HUES48 (cell line): Measurements from ENCODE around the gene DCC.

Experiments used
- H3K27ac ChIP-seq: one replicate; pipeline ENCODE4 v1.7.0; 2013; ENCODE audit warnings: low read depth, low read length, inconsistent platforms
- H3K27me3 ChIP-seq: 2 replicates; pipeline ENCODE4 v1.6.1; 2013; ENCODE audit warnings: mild to moderate bottlenecking, low read length; ENCODE audit not compliant: control insufficient read depth, insufficient read depth
- H3K36me3 ChIP-seq: 2 replicates; pipeline ENCODE4 v1.6.1; 2013; ENCODE audit warnings: low read length; ENCODE audit not compliant: control insufficient read depth, insufficient read depth
- H3K4me1 ChIP-seq: 2 replicates; pipeline ENCODE4 v1.6.1; 2013; ENCODE audit warnings: mild to moderate bottlenecking, low read length; ENCODE audit not compliant: control insufficient read depth, insufficient read depth
- H3K4me3 ChIP-seq: 2 replicates; pipeline ENCODE4 v1.5.1; 2013; ENCODE audit warnings: mild to moderate bottlenecking, low read depth, low read length
- H3K9ac ChIP-seq: 2 replicates; pipeline ENCODE4 v1.6.1; 2013; ENCODE audit warnings: mild to moderate bottlenecking, low read depth, low read length, moderate library complexity
- H3K9me3 ChIP-seq: 2 replicates; pipeline ENCODE4 v1.6.1; 2013; ENCODE audit warnings: low read length; ENCODE audit not compliant: control insufficient read depth, insufficient read depth

DCC gene

DNA sequence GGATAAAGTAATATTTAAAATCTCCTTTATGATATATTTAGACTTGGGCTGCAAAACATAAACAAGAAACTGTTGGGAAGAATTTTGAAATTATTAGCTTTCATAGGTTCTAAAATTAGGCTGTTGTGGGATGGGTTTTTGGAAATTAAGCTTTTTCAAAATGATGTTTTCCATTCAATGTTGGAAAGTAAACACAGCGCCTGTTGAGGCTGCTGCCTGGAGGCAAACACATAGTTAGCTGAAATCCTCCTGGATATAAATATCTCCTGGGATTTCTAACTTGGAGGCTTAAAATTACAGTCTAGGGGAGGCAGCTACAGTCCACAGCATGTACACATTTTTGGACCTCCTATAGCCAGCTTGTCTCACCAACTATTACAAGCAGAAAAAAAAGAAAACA is 197.3 kb downstream of the DCC start:
- H3K27ac ChIP-seq, result no peak overlapping the region
- H3K4me1 ChIP-seq, result peaks cover 3% of the 10 kb centered on the region; the same call in 1 of the 2 replicates
- no peaks in the 10 kb centered on the region for H3K9me3 ChIP-seq
- H3K9ac ChIP-seq, result no peak overlapping the region
- no peaks in the 10 kb centered on the region for H3K27me3 ChIP-seq
- H3K36me3 ChIP-seq, result no peaks in the 10 kb centered on the region
- H3K4me3 ChIP-seq, result no peak overlapping the region

DNA sequence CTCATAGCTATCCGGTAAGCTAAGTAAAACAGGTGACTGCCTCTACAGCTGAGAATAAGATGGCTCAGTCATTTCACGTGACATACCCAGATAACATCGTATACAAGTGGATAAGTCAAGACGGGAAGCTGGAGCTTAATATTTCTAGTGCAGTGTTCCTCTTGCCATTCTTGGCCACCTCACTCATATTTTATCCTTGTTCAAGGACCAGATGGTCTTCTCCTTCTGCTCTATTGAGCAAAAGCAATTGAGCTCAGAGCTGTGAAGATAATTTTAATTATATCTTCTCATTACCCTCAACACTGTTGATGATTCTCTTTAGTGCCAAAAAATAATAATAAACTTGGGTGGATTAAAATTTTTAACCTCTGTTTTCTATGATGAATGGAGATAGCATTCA is 201.1 kb downstream of the DCC start:
- Histone ChIP-seq H3K9ac (no peak overlapping the region), H3K36me3 (no peaks in the 10 kb centered on the region), H3K27ac (no peak overlapping the region), H3K27me3 (no peaks in the 10 kb centered on the region), H3K4me3 (no peak overlapping the region), H3K9me3 (no peaks in the 10 kb centered on the region), H3K4me1 (peaks cover 3% of the 10 kb centered on the region; the same call in 1 of the 2 replicates)

DNA sequence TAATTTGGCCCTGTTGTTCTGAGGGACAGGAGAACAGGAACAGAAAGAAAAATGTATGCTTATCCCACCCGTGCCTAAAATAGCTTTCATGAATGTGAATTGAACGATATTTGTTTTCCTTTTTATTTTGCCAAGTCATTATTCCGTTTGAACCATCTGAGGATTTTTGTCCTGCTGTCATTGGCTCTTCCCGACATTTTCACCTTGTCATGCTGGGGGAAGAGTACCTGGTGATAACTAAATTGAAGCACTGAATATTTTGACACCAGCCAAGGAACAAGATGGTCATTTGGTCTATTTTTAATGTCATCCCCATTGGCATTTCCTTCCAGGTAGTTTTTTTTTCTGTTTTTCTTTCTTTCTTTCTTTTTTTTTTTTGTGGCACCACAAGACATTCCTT is 204.1 kb downstream of the DCC start:
- Histone ChIP-seq H3K4me1 (no peaks in the 10 kb centered on the region), H3K9ac (no peak overlapping the region)

DNA sequence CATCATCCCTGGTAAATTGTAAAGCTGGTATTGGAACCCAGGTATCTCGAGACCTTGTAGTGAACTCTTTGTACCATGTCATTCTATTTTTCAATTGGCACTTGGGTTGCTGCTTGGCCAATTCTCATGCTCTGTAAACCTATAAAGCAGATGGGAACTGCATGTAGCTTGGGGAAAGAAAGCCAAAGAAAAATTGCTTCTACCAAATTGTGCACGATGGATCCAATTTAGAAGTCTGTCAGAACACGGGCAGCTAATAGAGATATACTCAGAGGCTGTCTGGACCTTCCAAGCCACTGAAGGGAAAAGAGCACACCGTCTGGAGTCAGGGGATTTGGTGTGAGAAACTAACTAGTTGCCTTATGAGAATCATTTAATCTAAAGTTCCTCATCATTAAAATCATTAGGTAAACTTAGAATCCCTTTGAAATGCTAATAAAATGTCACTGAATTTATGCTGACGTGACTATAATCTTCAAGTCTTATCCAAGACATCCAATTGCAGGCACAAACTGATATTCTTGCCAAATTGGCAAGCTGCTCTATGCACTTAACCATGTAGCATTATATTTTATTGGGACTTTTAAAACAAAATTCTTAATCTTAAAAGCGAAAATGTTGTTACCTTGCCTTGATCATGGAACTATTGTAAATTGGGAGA is 206.8 kb downstream of the DCC start:
- Histone ChIP-seq H3K27ac (no peak overlapping the region), H3K36me3 (no peaks in the 10 kb centered on the region), H3K4me3 (no peak overlapping the region), H3K27me3 (no peaks in the 10 kb centered on the region), H3K9ac (no peak overlapping the region), H3K4me1 (no peaks in the 10 kb centered on the region), H3K9me3 (no peaks in the 10 kb centered on the region)

More for the DNA sequence above, 204.1 kb downstream of the DCC start:
- no peak overlapping the region for H3K4me3 ChIP-seq
- no peak overlapping the region for H3K27ac ChIP-seq
- H3K36me3 ChIP-seq, result no peaks in the 10 kb centered on the region
- no peaks in the 10 kb centered on the region for H3K27me3 ChIP-seq
- no peaks in the 10 kb centered on the region for H3K9me3 ChIP-seq

DNA sequence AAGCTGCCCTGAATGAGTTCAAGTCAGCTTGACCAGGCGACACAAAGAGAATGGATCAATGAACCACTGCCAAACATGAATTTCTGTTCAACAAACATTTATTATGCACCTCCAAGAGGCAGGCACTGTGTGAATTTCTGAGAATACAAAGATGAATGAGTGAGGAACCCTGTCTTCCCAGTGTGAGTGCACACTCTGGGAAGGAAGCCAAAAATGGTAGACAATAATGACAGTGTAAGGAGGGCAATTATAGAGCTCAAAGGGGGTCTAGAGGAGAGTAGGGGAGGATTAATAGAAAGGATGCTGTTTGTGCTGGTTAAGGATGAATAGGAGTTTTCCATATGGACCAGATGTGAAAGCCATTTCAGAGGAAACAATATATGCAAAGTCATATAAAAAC is 213.4 kb downstream of the DCC start:
- Histone ChIP-seq H3K9ac (no peak overlapping the region), H3K4me3 (no peak overlapping the region), H3K27me3 (no peaks in the 10 kb centered on the region), H3K9me3 (no peaks in the 10 kb centered on the region), H3K4me1 (no peaks in the 10 kb centered on the region), H3K27ac (no peak overlapping the region), H3K36me3 (no peaks in the 10 kb centered on the region)

DNA sequence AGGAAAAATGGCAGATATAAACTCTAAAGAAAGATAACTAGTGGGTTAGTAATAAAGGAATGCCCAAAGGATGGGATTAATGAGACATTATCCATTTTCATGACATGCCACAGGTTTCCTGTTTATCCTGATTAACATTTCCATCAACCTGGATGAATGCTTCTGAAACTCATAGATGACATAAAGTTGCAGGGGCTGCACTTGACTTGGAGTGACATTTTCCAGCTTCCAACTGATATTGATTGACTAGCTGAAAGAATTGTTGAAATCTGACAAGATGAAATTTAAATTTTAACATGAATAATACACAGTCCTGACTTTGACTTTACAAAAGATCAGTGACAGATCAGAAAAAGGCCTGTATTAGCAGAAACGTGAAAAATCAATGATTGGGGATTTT is 214.2 kb downstream of the DCC start:
- Histone ChIP-seq H3K9me3 (no peaks in the 10 kb centered on the region), H3K4me3 (no peak overlapping the region), H3K27me3 (no peaks in the 10 kb centered on the region), H3K9ac (no peak overlapping the region), H3K27ac (no peak overlapping the region), H3K4me1 (no peaks in the 10 kb centered on the region), H3K36me3 (no peaks in the 10 kb centered on the region)

DNA sequence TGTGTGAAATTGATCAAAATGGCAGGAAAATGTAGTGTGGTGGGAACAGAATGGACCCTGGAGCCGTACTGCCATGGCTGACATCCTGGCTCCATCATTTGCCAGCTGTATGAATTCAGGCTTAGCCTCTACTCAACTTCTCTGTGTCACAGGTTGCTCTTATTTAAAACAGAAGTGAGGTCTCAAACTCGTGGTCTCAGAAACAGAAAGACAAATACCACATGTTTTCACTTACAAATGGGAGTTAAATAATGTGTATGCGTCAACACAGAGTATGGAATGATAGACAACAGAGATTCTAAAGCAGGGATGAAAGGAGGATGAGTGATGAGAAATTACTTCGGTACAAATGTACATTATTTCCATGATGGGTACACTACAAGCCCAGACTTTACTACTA is 227.4 kb downstream of the DCC start:
- Histone ChIP-seq H3K4me1 (no peaks in the 10 kb centered on the region), H3K4me3 (no peak overlapping the region), H3K27me3 (no peaks in the 10 kb centered on the region), H3K36me3 (no peaks in the 10 kb centered on the region), H3K9ac (no peak overlapping the region), H3K27ac (no peak overlapping the region), H3K9me3 (no peaks in the 10 kb centered on the region)

DNA sequence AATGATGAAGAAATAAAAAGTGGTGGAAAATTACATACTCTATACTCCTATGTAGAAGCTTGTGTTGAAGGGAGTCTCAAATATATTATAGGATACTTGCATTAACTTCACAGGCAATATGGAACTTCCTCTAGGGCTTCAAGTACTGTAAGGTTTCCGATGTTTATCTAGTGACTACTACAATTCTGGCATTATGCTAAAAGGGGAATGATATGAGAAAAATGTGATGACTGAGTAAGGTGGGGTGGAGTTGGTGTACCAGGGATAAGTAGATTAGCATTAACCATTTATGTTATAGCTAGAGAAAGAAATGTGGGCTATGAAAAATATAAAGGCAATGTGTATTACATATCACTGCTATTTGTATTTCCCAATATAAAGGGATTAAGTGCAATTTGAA is 229.5 kb downstream of the DCC start:
- Histone ChIP-seq H3K9ac (no peak overlapping the region), H3K9me3 (no peaks in the 10 kb centered on the region), H3K27ac (no peak overlapping the region), H3K4me1 (no peaks in the 10 kb centered on the region), H3K36me3 (no peaks in the 10 kb centered on the region), H3K27me3 (no peaks in the 10 kb centered on the region), H3K4me3 (no peak overlapping the region)

DNA sequence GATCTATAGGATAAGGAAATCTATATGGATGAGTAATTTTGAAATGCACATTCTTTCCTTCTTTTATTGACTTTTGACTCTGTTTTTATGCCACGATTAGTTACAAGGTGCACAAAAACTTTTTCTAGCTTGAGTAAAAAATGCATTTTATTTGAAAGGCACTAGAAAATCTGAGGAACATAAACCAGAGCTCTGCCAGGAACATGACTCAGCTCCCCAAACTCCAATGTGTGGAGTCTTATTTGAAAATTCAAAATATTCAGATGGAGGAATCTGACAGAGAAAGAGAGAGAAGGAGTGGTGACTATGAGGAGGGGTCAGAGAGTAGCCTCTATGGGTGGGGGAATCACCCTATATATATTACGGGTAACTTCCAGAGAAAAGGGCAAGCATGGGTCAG is 231.0 kb downstream of the DCC start:
- no peak overlapping the region for H3K27ac ChIP-seq
- no peaks in the 10 kb centered on the region for H3K36me3 ChIP-seq
- H3K9me3 ChIP-seq, result no peaks in the 10 kb centered on the region
- H3K4me3 ChIP-seq, result no peak overlapping the region
- no peak overlapping the region for H3K9ac ChIP-seq
- H3K27me3 ChIP-seq, result no peaks in the 10 kb centered on the region
- no peaks in the 10 kb centered on the region for H3K4me1 ChIP-seq

DNA sequence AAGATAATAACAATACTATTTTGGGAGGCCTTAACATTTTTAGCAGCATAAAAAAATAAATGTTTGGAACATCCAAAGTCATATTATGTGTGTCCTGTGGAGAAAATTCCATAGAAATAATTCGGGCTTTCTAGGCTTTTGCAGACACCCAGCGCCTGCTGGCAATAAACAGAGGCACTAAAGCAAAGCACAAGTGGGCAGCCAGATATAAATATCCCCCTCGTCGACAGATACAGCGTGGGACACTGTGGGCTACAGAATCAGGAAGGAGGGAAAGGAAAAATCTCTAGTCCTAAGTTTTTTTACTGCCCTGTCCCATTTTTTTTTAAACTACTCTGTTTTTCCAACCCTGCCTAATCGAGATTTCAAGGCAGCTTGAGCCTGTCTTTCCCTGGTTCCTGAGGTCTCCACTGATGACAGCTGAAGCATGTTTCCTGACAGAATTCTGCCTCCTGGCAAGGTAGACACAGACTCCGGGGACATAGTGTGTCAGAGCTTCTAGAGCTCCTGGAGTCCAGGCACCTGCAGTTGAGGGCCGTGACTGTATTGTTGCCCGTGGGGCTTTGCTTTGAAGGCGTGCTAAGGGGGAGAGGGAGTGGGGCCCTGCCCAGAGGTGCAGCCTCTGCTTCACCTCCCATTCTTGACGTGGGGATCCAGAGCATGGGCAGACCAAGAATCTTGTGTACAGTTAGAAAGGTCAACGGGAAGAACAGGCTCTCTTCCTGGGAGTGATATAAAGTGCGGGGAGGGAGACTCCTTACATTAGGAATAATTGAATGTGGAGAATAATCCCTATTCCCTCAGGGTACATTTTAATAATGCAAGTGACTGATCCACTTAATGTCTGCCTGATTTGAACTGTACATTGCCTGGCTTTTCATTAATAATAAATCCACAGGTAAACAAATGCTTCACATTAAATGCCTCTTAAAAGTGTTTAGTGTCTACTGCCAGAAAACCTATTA is 232.3 kb downstream of the DCC start:
- Histone ChIP-seq H3K36me3 (no peaks in the 10 kb centered on the region), H3K4me1 (no peaks in the 10 kb centered on the region), H3K27ac (no peak overlapping the region), H3K4me3 (no peak overlapping the region), H3K27me3 (no peaks in the 10 kb centered on the region), H3K9me3 (no peaks in the 10 kb centered on the region), H3K9ac (no peak overlapping the region)

DNA sequence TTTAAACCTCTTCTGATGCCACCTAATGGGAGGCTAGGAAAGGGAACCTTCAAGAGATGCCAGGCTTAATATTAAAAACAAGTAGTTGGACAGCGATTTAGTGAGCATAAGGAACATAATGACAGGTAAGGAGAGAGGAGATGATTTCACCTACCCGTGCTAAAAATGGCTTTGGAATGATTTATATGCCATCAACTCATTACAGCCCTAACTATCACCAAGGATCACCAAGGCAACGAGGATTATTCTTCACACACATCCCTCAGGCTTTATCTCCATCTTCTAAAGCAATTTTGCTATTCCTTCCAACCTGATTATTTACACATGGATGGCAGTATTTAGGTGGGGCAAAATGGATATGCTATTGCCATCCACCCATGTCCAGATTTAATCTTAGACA is 237.8 kb downstream of the DCC start:
- Histone ChIP-seq H3K27ac (no peak overlapping the region), H3K4me3 (no peak overlapping the region), H3K4me1 (no peaks in the 10 kb centered on the region), H3K27me3 (no peaks in the 10 kb centered on the region), H3K9ac (no peak overlapping the region), H3K36me3 (no peaks in the 10 kb centered on the region), H3K9me3 (no peaks in the 10 kb centered on the region)
